ENCODE results near the gene PRR20A. TPM values are rescaled to one million over a fixed set of nuclear protein-coding genes. Genes with fewer than 3 reads are reported as not detected.

PRR20A gene
- total and polyA plus RNA-seq, 2 of the 4 experiments (the other 2 are of a cell fraction), result not detected

DNA sequence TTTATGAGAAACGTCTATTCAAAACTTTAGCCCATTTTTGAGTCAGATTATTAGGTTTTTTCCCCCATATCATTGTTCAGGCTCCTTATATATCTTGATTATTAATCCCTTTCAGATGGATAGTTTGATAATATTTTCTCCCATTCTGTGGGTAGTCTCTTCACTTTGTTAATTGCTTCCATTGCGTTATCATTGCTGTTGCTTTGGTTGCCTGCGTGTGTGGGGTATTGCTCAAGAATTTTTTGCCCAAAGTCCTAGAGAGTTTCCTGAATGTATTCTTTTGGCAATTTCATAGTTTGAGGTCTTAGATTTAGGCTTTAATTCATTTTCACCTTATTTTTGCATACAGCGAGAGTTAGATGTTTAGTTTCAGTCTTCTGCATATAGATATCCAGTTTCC lies 25.8 kb upstream of the PRR20A start:
- Histone ChIP-seq H2AK5ac (ENCODE audit: low read depth, low read length) (no peak overlapping the region), H3K27me3 (ENCODE audit: control insufficient read depth, insufficient read depth, low read length) (no peaks in the 10 kb centered on the region), H2AK9ac (replicated peaks; ENCODE audit: low read depth, low read length, poor library complexity) (no peak overlapping the region), H3K4me3 (ENCODE audit: insufficient read depth, low read depth, low read length) (no peak overlapping the region), H2BK20ac (ENCODE audit: low read depth, low read length) (no peak overlapping the region), H2BK15ac (ENCODE audit: low read depth, low read length) (no peak overlapping the region), H3K9ac (ENCODE audit: low read depth, low read length) (no peak overlapping the region), H3K79me1 (ENCODE audit: low read depth in 1 of 2, low read length in 2 of 2) (no peaks in the 10 kb centered on the region), H2BK5ac (ENCODE audit: low read depth, low read length, poor library complexity, severe bottlenecking) (no peak overlapping the region), H3K4me1 (ENCODE audit: control insufficient read depth, insufficient read depth, low read length) (no peaks in the 10 kb centered on the region), H4K91ac (ENCODE audit: insufficient read depth, low read depth, low read length) (no peak overlapping the region), H3K9me1 (ENCODE audit: insufficient read depth, low read length) (no peaks in the 10 kb centered on the region), H3K14ac (replicated peaks; ENCODE audit: low read depth, low read length) (no peak overlapping the region), H3K9me3 (ENCODE audit: control insufficient read depth, insufficient read depth, low read length) (peaks cover 10% of the 10 kb centered on the region), H4K8ac (ENCODE audit: low read depth in 2 of 2, low read length in 2 of 2) (no peak overlapping the region), H3K27ac (ENCODE audit: insufficient read depth, low read length) (no peak overlapping the region), H4K20me1 (ENCODE audit: insufficient read depth, low read length) (no peaks in the 10 kb centered on the region), H3K18ac (ENCODE audit: low read depth, low read length) (no peak overlapping the region), H3K56ac (ENCODE audit: extremely low read depth, insufficient read depth, low read length) (no peak overlapping the region), H3K36me3 (ENCODE audit: control insufficient read depth, insufficient read depth, low read length) (no peaks in the 10 kb centered on the region), H2AFZ (replicated peaks; ENCODE audit: low read length, poor library complexity) (no peak overlapping the region), H3K4ac (ENCODE audit: low read depth, low read length) (no peak overlapping the region), H4K5ac (ENCODE audit: low read depth, low read length) (no peak overlapping the region), H2BK120ac (ENCODE audit: low read depth, low read length) (no peak overlapping the region), H3K4me2 (ENCODE audit: low read depth, low read length) (no peak overlapping the region), H3K23ac (ENCODE audit: low read depth, low read length) (no peak overlapping the region)
- TF ChIP-seq, protein P1, sequence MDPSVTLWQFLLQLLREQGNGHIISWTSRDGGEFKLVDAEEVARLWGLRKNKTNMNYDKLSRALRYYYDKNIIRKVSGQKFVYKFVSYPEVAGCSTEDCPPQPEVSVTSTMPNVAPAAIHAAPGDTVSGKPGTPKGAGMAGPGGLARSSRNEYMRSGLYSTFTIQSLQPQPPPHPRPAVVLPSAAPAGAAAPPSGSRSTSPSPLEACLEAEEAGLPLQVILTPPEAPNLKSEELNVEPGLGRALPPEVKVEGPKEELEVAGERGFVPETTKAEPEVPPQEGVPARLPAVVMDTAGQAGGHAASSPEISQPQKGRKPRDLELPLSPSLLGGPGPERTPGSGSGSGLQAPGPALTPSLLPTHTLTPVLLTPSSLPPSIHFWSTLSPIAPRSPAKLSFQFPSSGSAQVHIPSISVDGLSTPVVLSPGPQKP (IDR thresholded peaks at IDR 0.05; ENCODE audit: borderline replicate concordance, low read depth, low read length), result no peak
- TF ChIP-seq CEBPB (IDR thresholded peaks at IDR 0.05; ENCODE audit: low read depth, low read length) (no peak), CHD1 (IDR thresholded peaks at IDR 0.05; ENCODE audit: low read depth, low read length) (no peak)
- DNase-seq (no peak), ATAC-seq (ENCODE audit: low read depth) (no peak)
- ChIA-PET CTCF (no interaction called here), POLR2A (ENCODE audit: unreplicated experiment) (no interaction called here)
- no TSS peak for BruUV-seq (replicated peaks)
- WGBS, 2 experiments (ENCODE audit: extremely low coverage in 2 of 2, insufficient read length in 1 of 2), result no CpG with 5 or more reads among the region's 4 CpGs
- intact Hi-C loops (cut with micrococcal nuclease), result no loop called here
- dilution Hi-C loops (cut with HindIII; ENCODE audit: low sequenced_read_pairs, unreplicated experiment), result no loop called here
- in situ Hi-C loops (cut with MboI; ENCODE audit: low sequenced_read_pairs), result no loop called here

Measured in IMR-90 (cell line).